NT2/D1 (cell line): ENCODE data around the gene MEIS1.

Experiments
- SUZ12 ChIP-seq: IDR thresholded peaks from 2 replicates; pipeline ENCODE4 v1.6.1; 2011; ENCODE audit not compliant: insufficient read length, insufficient read depth; ENCODE audit errors: extremely low read depth
- YY1 ChIP-seq: IDR thresholded peaks from 2 replicates; pipeline ENCODE4 v1.6.1; 2011; ENCODE audit not compliant: insufficient read length, insufficient read depth
- ZNF274 ChIP-seq: IDR thresholded peaks from 2 replicates; pipeline ENCODE4 v1.6.1; 2011; ENCODE audit warnings: mild to moderate bottlenecking, low read depth, low read length

- TF ChIP-seq YY1: no peak
- TF ChIP-seq ZNF274: no peak
- no peak for TF ChIP-seq SUZ12
Measured at GRCh38 chr2:66429693-66430504, 5.0 kb upstream of the MEIS1 start.
